ENCODE measurements around the gene COX20.

COX20 gene

DNA sequence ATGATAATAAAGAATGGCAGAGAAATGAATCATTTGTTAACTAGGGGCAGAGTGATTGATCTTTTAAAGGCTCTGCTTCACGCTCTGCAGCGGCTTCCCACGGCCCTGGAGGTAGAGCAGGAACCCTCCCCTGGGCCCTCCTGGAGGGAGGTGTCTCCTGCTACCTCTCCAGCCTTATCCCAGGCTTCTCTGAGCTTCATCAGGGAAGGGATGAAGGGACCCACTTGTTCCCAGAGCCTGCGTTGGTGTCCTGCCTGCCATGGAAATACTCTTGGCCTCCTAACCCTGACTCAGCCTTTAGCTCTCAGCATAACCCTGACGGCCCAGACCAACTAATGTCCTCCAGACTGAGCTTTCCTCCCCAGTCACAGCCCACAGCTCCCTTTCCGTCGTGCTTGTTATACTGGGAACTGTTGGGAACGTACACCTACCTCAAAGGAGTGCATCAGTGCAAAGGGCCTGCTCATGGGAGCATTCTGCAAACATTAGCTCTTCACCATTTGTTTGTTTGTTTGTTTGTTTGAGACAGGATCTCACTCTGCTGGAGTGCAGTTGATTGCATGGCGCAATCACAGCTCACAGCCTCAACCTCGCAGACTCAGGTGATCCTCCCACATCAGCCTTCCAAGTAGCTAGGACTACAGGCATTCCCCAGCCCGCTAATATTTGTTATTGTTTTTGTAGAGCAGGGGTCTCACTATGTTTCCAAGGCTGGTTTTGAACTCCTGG is 46.3 kb downstream of the COX20 start:
- DNase-seq = no peak

DNA sequence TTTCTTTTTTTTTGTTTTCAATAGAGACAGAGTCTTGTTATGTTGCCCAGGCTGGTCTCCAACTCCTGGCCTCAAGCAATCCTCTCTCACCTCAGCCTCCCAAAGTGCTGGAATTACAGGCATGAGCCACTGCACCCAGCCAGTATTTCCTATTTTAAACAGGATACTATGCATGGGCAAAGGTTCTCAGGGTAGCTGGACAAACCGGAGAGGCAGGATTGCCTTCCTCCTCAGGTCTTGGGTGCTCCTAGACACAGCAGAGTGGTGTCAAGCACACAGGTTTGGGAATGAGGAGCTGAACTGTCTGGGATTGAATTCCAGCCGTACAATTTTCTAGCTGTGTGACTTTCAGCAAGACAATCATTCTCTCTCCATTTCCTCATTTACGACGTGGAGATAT is 51.8 kb downstream of the COX20 start:
- DNase-seq = no peak

DNA sequence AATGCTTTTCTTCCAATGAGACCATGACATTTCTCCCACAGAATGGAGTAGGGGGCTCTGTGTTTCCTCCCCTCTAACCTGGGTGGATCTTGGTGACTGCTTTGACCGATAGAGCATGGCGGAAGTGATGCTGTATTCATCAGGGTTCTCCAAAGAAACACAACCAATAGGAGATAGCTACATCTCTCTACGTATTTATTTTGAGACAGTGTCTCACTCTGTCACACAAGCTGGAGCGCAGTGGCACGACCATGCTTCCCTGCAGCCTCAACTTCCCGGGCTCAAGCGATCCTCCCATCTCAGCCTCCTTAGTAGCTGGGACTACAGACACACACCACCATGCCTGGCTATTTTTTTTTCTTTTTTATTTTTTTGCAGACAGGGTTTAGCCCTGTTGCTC is 58.4 kb downstream of the COX20 start:
- DNase-seq = no peak
